PC-3 (cell line): ENCODE measurements around the gene ZFP36. TPM values are rescaled to one million over a fixed set of nuclear protein-coding genes. Genes with fewer than 3 reads are reported as not detected.
A peak's percentile ranks its signal among the peaks of the same experiment; 100 is the strongest.

Experiments used
- ATAC-seq: fragments of 200-7000 bp; cut with Tn5 transposase; 2 replicates; pipeline ENCODE4 v1.9.1; 2020; ENCODE audit warnings: mild to moderate bottlenecking, moderate library complexity
- BruUV-seq: library from RNA; stranded (reverse); fragments of 400-500 nt; replicated peaks from 2 replicates; lab custom pipeline; 2021; lab: Mats Ljungman, UMichigan
- CTCF ChIA-PET: fragments of 300-600 bp; sonication (Branson Sonifier 250); formaldehyde crosslinking; loops from one replicate; lab custom pipeline; 2022; ENCODE audit warnings: antibody characterized with exemption; lab: Charles Lee
- POLR2A ChIA-PET: fragments of 300-600 bp; sonication (Branson Sonifier 250); formaldehyde crosslinking; loops from one replicate; lab custom pipeline; 2022; ENCODE audit warnings: antibody characterized with exemption; ENCODE audit not compliant: unreplicated experiment; lab: Charles Lee
- DNase-seq: peaks from one replicate; pipeline ENCODE4 v3.0.0-alpha.2; 2015
- H2AFZ ChIP-seq: fragments of 300-600 bp; sonication (generic); 2 replicates; pipeline ENCODE4 v1.6.0; 2016; ENCODE audit warnings: antibody characterized with exemption, low read length
- H3F3A ChIP-seq: fragments of 300-600 bp; sonication (generic); one replicate; pipeline ENCODE4 v1.6.0; 2017; ENCODE audit warnings: antibody characterized with exemption, low read length, control low read depth, mild to moderate bottlenecking; ENCODE audit not compliant: unreplicated experiment
- H3K27ac ChIP-seq: fragments of 300-600 bp; sonication (generic); 2 replicates; pipeline ENCODE4 v1.5.1; 2016; ENCODE audit warnings: mild to moderate bottlenecking, low read length
- H3K27me3 ChIP-seq: fragments of 300-600 bp; sonication (generic); 2 replicates; pipeline ENCODE4 v1.6.1; 2016; ENCODE audit warnings: low read length, mixed read lengths
- H3K36me3 ChIP-seq: fragments of 300-600 bp; sonication (generic); 2 replicates; pipeline ENCODE4 v1.6.1; 2016; ENCODE audit warnings: low read depth, mixed run types, low read length, mixed read lengths
- H3K4me1 ChIP-seq: fragments of 300-600 bp; sonication (generic); 2 replicates; pipeline ENCODE4 v1.5.1; 2016; ENCODE audit warnings: low read length; ENCODE audit not compliant: insufficient read depth
- H3K4me2 ChIP-seq: fragments of 300-600 bp; sonication (generic); 2 replicates; pipeline ENCODE4 v1.6.0; 2016; ENCODE audit warnings: low read length
- H3K4me3 ChIP-seq: fragments of 300-600 bp; sonication (generic); 2 replicates; pipeline ENCODE4 v1.5.1; 2016; ENCODE audit warnings: mild to moderate bottlenecking, low read length, mixed read lengths
- H3K79me2 ChIP-seq: fragments of 300-600 bp; sonication (generic); 2 replicates; pipeline ENCODE4 v1.6.1; 2017; ENCODE audit warnings: low read length, mixed read lengths
- H3K9ac ChIP-seq: fragments of 300-600 bp; sonication (generic); 2 replicates; pipeline ENCODE4 v1.6.0; 2016; ENCODE audit warnings: mild to moderate bottlenecking, low read length
- H3K9me2 ChIP-seq: fragments of 300-600 bp; sonication (generic); replicated peaks from 2 replicates; pipeline ENCODE4 v1.6.1; 2016; ENCODE audit warnings: mixed run types, low read length, mixed read lengths
- H3K9me3 ChIP-seq: fragments of 300-600 bp; sonication (generic); 2 replicates; pipeline ENCODE4 v1.6.1; 2016; ENCODE audit warnings: low read length, mixed read lengths
- H4K20me1 ChIP-seq: fragments of 300-600 bp; sonication (generic); 2 replicates; pipeline ENCODE4 v1.6.1; 2016; ENCODE audit warnings: low read length, mixed read lengths
- EZH2 ChIP-seq: fragments of 300-600 bp; sonication (generic); IDR thresholded peaks from one replicate; pipeline ENCODE4 v1.6.1; 2017; ENCODE audit warnings: antibody characterized with exemption, mild to moderate bottlenecking, low read length; ENCODE audit not compliant: unreplicated experiment
- EZH2phosphoT487 ChIP-seq: fragments of 300-600 bp; sonication (generic); IDR thresholded peaks from 2 replicates; pipeline ENCODE4 v1.6.1; 2018; ENCODE audit warnings: mild to moderate bottlenecking, antibody characterized with exemption, low read length, borderline replicate concordance
- intact Hi-C: fragments of 100-400 bp; cut with micrococcal nuclease; formaldehyde crosslinking; loops from 2 replicates; pipeline ENCODE4 v1.9.0; 2023
- total RNA-seq: library from RNA; depleted of rRNA; stranded (reverse); fragments of >200 nt; gene quantifications from 2 replicates; pipeline ENCODE4 v1.2.3, GENCODE V29; 2014
- TF ChIP-seq, protein P1 (sequence below): fragments of 300-600 bp; sonication (generic); conservative IDR thresholded peaks from 2 replicates; pipeline ENCODE4 v1.5.1; 2017; ENCODE audit warnings: antibody characterized with exemption, low read depth, mild to moderate bottlenecking, low read length

The ZFP36 gene
- total RNA-seq, 1 experiment from 2014 or later: 32.7 TPM

DNA sequence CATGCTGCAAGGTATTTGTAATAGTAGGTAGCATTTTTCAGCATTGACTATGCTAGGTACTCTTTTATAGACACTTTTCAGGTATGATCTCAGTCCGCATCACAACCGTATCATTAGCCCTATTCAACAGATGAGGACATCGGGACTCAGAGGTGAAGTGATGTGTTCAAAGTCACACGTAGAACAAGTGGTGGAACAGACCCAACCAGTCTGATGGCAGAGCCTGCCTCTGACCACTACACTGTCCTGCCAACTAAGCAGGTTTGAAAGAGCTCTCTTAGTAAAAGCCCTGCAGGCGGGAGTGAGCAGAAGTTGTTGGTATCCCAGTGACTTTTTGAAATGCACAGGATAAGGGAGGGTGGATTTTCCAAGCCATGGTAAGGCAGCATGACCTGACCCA lies 35.9 kb upstream of the ZFP36 start:
- Histone ChIP-seq H3K79me2 (no peaks in the 10 kb centered on the region), H3K9ac (no peak overlapping the region), H3F3A (no peaks in the 10 kb centered on the region), H3K27ac (no peak overlapping the region), H3K9me3 (no peaks in the 10 kb centered on the region), H3K36me3 (no peaks in the 10 kb centered on the region; the same call in 1 of the 2 replicates), H4K20me1 (no peaks in the 10 kb centered on the region), H3K4me3 (no peak overlapping the region), H3K9me2 (no peaks in the 10 kb centered on the region), H2AFZ (no peak overlapping the region), H3K4me2 (no peak overlapping the region), H3K27me3 (no peaks in the 10 kb centered on the region), H3K4me1 (no peaks in the 10 kb centered on the region)
- ATAC-seq (no peak), DNase-seq (peak; percentile 8)
- intact Hi-C loops: no loop called here
- CTCF ChIA-PET: no interaction called here
- no TSS peak for BruUV-seq
- TF ChIP-seq EZH2phosphoT487 (no peak), EZH2 (no peak)
- TF ChIP-seq, protein P1, sequence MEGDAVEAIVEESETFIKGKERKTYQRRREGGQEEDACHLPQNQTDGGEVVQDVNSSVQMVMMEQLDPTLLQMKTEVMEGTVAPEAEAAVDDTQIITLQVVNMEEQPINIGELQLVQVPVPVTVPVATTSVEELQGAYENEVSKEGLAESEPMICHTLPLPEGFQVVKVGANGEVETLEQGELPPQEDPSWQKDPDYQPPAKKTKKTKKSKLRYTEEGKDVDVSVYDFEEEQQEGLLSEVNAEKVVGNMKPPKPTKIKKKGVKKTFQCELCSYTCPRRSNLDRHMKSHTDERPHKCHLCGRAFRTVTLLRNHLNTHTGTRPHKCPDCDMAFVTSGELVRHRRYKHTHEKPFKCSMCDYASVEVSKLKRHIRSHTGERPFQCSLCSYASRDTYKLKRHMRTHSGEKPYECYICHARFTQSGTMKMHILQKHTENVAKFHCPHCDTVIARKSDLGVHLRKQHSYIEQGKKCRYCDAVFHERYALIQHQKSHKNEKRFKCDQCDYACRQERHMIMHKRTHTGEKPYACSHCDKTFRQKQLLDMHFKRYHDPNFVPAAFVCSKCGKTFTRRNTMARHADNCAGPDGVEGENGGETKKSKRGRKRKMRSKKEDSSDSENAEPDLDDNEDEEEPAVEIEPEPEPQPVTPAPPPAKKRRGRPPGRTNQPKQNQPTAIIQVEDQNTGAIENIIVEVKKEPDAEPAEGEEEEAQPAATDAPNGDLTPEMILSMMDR: no peak
- POLR2A ChIA-PET: no interaction called here

DNA sequence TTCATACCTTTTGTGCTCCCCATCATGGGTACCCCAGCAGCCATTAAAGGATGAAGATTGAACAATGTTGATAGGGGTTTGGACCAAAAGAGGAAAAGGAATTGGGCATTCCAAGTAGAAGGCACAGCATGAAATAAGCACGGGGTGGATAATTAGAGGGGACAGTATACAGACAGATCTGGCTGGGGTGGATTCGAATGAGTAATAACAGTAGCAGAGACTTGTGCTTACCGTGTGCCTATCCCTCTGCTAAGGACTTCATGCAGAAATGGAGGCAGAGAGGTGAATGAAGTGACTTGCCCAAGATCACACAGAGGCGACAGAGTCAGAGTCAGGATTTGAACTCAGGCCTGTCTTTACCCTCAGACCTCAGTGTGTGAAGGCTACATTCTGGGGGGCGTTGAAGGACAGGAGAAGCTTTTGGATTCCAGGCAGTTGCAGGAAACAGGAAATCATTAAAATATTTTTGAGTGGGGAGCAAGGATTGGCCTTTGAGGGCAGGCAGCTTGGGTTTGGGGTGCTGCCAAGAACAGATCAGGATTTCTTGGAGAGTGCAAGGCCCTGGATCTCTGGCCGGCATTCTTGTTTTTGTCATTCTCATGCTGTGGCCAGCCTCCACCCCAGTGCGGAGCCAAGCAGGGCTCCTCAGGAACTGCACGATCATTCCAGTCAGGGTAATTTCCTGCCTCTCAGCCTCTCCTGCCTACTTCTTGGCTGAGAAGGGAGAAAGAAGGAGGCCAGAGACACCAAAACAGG lies 34.4 kb upstream of the ZFP36 start:
- Histone ChIP-seq H2AFZ (no peak overlapping the region), H3K4me1 (no peaks in the 10 kb centered on the region), H3K9me2 (no peaks in the 10 kb centered on the region), H3K79me2 (no peaks in the 10 kb centered on the region), H4K20me1 (no peaks in the 10 kb centered on the region), H3K27me3 (no peaks in the 10 kb centered on the region), H3K36me3 (no peaks in the 10 kb centered on the region; the same call in 1 of the 2 replicates), H3K4me3 (no peak overlapping the region), H3K9ac (no peak overlapping the region), H3K4me2 (no peak overlapping the region), H3K27ac (no peak overlapping the region), H3K9me3 (no peaks in the 10 kb centered on the region), H3F3A (no peaks in the 10 kb centered on the region)
- BruUV-seq: no TSS peak
- ChIA-PET POLR2A (no interaction called here), CTCF (interaction anchor here (0.6 kb wide), 1 partner anchor 43 kb away, joined by 3 read pairs; no protein-coding TSS in a partner anchor)
- intact Hi-C loops: no loop called here
- TF ChIP-seq, protein P1: no peak
- TF ChIP-seq EZH2phosphoT487 (no peak), EZH2 (no peak)
- DNase-seq: no peak
- no peak for ATAC-seq

DNA sequence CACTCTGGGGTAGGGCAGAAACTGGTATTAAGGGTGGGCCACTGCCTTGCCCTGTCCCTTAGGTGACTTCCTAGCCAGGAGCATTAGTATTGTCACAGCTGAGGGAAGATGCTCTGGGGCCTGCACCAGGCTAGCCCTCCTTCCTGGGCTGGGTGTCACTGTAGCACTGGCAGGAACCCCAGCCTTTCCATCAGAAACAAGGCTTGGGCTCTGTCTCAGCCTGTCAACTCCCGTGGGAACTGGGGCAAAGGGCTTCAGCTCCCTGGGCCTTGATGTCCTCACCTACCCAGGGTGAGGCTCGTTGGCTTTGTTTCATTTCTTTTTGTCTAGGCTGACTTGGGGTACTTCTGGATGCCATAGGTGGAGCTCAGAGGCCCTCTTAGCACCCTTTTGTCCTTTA lies 33.7 kb upstream of the ZFP36 start:
- H3K9me2 ChIP-seq: no peaks in the 10 kb centered on the region
- H3K9me3 ChIP-seq: no peaks in the 10 kb centered on the region
- no peak for DNase-seq
- no peak overlapping the region for H3K4me2 ChIP-seq
- no peak overlapping the region for H3K27ac ChIP-seq
- CTCF ChIA-PET: no interaction called here
- no peaks in the 10 kb centered on the region for H3K27me3 ChIP-seq
- H3K36me3 ChIP-seq: no peaks in the 10 kb centered on the region; the same call in 1 of the 2 replicates
- no peaks in the 10 kb centered on the region for H3K79me2 ChIP-seq
- no peaks in the 10 kb centered on the region for H3K4me1 ChIP-seq
- POLR2A ChIA-PET: no interaction called here
- no peak for ATAC-seq
- no peak overlapping the region for H2AFZ ChIP-seq
- no peak overlapping the region for H3K9ac ChIP-seq
- BruUV-seq: no TSS peak
- no peak overlapping the region for H3K4me3 ChIP-seq
- intact Hi-C loops: no loop called here
- no peaks in the 10 kb centered on the region for H3F3A ChIP-seq
- no peaks in the 10 kb centered on the region for H4K20me1 ChIP-seq
- no peak for TF ChIP-seq EZH2phosphoT487
- TF ChIP-seq, protein P1: no peak
- no peak for TF ChIP-seq EZH2
